GM21447 (cell line): ENCODE data around the gene ADGRL3.

ENCODE experiments used
- ATAC-seq: cut with Tn5 transposase; IDR thresholded peaks from one replicate; pipeline ENCODE4 v1.9.1; 2021; ENCODE audit not compliant: unreplicated experiment

The ADGRL3 gene

DNA sequence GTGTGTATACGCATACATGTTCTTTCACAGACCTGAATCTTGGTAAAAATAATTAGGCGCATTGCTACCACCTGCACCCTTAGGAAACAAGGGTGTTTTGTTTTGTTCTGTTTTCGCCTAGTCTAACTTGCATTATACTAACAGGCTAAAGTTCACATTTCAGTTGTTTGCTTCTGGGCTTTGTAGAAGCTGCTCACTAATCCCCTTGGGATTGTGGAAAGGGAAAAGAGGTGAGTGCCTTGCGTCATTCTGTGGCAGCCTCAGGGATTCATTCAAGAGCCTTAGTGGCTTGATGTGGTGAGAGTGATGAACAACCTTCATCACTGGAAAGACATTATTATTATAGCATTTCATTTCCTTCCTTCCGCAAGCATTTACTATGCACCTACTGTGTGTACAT is 331.1 kb downstream of the ADGRL3 start:
- ATAC-seq = no peak

DNA sequence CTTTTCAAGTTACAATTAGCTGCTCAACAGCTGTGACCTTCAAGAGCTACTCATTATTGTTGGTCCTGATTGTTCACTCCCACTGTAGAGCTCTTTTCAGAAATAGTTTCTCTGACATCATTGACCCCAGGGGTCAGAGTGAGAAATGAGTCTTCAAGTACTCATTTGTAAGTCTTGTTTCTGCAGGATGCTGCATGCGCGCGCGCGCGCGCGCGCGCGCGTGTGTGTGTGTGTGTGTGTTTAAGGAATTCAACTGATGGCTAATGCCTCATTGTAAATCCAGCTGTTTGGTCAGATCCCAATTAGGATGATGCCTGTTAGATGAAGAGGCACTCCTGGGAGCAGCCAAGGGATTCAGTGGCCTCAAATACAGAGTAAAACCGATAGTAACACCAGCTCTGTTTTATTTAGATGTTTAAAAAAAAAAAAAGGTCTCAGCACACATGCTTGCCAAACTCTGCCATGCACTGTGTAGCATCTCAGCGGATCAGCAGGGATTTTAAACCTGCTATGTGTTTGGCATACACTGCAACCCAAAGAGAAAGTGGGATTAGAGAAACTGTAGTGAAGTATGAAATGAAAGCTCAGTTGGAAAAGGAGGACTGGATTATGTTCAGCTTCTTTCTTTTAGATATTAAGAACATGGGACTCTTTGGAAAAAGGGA is 332.3 kb downstream of the ADGRL3 start:
- ATAC-seq = no peak

- ATAC-seq = no peak
Measured at GRCh38 chr4:61533140-61533539, 333.0 kb downstream of the ADGRL3 start.

GRCh38 chr4:61540944-61541343 is 340.8 kb downstream of the ADGRL3 start:
- no peak for ATAC-seq

GRCh38 chr4:61541459-61541858 is 341.3 kb downstream of the ADGRL3 start:
- no peak for ATAC-seq

DNA sequence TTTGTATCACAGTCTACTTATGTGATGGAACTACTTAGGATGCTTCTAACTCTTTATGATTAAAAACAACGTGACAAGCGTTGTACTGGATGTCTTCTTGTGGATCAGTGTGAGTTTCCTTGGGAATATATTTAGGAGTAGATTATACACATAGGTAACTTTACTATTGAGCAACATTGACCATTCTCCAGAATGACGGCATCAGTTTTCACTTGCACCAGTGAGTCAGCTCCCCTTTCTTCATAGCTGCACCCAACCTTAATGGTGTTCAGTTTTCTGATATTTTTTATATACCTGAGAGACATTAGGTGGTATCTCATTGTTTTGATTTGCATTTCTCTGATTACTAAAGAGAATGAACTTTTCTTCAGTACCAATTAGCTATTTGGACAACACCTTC is 343.9 kb downstream of the ADGRL3 start:
- no peak for ATAC-seq

DNA sequence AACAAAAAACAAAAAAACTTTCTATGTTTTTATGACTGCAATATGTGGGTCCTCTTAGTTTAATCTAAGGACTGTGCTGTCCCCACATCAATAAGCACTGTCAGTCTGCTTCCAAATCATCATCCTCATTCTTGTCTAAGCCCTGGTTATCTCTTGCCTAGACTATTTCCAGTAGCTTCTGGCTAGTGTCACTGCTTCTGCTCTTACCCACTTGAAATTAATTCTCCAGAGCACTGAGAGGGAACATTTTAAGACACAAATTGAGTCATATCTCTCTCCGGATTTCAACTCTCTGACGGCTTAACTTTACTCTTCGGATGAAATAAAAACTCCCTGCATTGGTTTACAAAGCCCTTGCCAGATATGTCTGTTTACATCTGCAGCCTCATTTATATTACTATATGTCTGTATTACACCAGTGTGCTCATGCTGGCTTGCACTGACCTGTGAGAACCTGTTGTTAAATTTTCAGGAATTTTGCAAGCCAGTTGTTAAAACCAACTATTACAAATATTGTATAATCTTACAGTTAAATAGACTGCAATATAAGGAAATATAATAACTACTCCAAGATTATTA is 345.9 kb downstream of the ADGRL3 start:
- no peak for ATAC-seq

DNA sequence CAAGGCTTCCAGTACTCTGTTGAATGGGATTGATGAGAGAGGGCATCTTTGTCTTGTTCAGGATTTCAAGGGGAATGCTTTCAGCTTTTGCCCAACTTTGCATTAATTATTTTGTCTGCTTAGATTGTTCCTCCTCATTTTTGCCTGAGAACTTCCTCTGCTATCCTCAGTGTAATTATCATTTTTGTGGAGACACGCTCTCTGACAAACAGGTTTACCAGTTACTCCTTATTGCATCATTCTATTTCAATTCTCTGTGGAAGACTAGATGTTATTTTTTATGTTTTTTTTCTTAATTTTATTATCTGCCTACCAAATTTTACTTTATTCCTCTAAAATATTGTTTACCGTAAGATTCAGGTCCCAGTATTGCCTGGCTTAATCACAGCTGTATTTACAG is 349.2 kb downstream of the ADGRL3 start:
- no peak for ATAC-seq

- ATAC-seq = no peak
Measured at GRCh38 chr4:61553557-61554125, 353.5 kb downstream of the ADGRL3 start.

DNA sequence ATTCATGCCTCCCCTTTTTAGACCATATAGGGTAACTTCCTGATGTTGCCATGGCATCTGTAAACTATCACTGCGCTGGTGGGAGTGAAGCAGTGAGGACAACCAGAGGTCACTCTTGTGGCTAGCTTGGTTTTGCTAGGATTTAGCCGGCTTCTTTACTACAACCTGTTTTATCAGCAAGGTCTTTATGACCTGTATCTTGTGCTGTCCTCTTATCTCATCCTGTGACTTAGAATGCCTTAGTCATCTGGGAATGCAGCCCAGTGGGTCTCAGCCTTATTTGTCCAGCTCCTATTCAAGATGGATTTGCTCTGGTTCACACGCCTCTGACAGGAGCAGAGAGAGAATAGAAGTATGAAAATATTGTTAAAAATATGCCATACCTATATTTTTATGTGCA is 355.7 kb downstream of the ADGRL3 start:
- no peak for ATAC-seq

DNA sequence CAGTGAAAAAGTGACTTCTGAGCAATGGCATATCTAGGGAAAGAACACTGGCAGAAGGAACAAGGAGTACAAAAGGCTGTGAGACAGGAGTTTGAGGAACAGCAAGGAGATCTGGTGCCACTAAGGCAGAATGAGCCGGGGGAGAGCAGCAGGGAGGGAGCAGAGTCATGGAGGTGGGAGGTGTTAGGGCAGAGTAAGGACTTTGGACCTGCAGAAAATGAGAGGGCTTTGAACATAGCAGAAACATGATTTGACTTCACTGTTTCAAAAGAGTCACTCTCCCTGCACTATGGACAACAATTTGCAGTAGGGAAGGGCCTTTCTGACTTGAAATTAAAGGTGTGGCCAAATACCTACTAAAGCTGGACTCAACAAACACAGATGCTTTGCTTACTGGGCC is 356.2 kb downstream of the ADGRL3 start:
- ATAC-seq = no peak

DNA sequence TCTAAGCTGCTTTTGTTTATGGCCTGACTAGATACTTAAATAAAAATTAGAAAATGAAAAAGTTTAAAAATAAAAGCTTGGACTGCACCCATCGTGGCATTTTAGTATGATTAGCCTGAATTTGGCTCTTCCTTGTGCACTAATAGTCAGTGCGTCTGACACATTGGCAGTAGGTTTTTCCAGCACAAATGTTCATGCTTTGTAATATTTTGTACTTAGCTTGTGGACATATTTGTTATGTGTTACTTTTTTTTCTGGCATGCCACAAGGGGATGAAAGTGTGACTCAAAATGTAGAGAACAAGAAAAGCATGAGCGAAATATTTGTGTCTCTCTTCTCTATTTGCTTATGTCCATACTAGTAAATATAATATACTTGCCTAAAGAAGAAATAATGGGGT is 359.3 kb downstream of the ADGRL3 start:
- no peak for ATAC-seq

- no peak for ATAC-seq
Measured at GRCh38 chr4:61561028-61561427, 360.9 kb downstream of the ADGRL3 start.

DNA sequence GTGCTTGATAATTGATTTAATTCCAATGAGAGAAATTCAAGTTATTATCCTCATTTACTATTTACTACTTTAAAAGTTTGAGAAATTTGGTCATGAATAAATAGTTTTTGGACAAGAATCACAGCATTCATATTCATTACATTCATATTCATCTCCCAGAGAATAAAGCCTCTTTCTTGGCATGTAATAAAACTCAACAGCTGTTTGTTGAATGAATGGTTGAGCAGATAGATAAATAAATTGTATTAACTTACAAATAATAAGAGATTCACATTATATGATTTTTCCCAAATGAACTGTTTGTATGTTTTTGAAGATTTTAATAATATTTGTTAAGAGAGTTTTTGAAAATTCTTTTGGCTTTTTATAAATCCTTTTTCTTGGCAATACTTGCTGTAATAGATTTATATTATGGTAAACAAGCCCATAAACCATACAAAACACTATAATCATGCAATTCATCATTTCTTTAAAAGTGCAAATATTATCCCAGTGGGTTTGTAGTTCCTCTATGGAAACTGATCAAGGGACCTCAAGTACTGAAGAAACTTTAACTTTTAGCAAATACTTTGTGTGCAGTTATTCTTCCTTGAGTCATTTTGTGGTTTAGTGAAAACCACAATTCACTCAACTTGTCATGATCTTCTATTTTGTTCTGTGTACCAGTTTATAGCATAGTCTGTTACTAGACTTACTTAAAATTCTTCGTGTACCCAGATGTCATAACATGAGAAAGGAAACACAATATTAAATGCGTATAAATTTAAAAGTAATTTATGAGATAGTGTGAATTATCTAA is 371.8 kb downstream of the ADGRL3 start:
- no peak for ATAC-seq

DNA sequence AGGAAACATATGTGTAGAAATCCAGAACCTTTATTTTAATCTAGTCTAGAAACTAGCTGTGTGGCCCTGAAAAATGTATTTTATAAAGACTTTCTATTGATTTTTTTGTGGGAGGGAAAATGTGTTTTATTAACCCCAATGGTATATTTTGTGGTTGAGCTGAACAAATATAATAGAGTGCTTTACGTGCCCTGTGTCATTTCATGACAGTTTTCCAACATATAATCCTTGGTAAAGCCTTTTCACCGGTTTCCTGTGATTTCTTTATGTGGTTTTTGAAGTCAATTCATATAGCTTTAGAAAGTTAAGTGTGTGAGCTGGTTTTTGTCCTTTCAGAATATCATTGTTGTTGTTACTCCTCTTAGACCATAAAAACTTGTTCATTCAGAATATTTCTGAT is 375.7 kb downstream of the ADGRL3 start:
- ATAC-seq = no peak

DNA sequence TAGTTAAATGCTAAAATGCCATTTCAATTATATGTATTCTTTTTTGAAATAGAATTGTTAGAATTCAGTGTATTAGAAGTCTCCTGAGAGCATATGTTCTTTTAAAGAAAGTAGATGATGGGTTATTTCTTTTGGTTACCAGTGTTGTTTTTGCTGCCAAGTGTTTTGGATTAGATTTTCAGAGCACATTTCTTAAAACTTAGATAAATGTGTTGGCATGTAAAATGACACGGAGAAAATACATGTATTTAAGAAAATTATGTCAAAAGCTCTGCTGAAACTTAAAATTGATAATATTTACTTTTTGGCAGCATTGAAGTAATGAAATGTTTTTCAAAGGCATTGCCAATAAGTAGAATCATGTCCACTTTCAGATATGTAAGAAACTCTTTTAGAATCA is 379.7 kb downstream of the ADGRL3 start:
- no peak for ATAC-seq

DNA sequence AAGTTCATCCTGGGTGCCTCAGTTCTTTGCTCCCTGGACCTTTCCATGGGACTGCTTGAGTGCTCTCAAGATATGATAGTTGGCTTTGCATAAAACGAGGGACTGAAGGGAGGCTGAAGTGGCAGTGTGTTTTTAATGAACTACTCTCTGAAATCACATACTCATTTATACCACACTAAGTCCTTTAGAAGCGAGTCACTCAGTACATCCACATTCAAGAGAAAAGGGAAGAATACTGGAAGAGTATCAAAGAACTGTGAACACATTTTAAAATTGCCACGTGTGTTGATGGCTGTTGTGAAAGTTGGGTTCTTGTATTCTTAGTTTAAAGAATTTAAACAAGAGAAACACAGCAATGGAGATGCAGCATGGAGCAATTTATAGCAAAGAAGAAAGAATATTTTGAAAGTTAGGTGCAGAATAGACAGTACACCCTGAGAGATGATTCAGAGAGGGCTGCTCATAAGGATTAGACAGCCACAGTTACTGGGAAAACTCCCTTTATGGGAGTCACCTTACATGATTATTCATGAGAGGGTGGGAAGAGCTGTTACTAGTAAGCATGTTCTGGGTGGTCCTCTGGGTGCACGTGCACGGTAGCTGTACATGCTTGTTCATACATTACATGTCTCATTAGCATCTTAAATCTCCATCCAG is 380.7 kb downstream of the ADGRL3 start:
- no peak for ATAC-seq

GRCh38 chr4:61583696-61584095 is 383.6 kb downstream of the ADGRL3 start:
- ATAC-seq = no peak

GRCh38 chr4:61588621-61589402 is 388.7 kb downstream of the ADGRL3 start:
- ATAC-seq = no peak

- ATAC-seq = no peak
Measured at GRCh38 chr4:61590881-61591280, 390.8 kb downstream of the ADGRL3 start.
